ENCODE data around the gene PLA2G4D. TPM values are rescaled to one million over a fixed set of nuclear protein-coding genes. Genes with fewer than 3 reads are reported as not detected.

PLA2G4D gene
- total and polyA plus RNA-seq, 10 of the 15 experiments (the other 5 are each of a cell fraction or from before 2014, with no cell fraction given), result 0.03 TPM; not detected in 9

- no peaks in the 10 kb centered on the region for H3K27me3 ChIP-seq (replicated peaks in 1 of 2; ENCODE audit: control insufficient read depth in 2 of 2, insufficient read depth in 2 of 2, low read length in 1 of 2)
- H3K36me3 ChIP-seq (ENCODE audit: control insufficient read depth in 2 of 2, insufficient read depth in 2 of 2, low read length in 1 of 2), result no peaks in the 10 kb centered on the region
- DNase-seq (ENCODE audit: low read depth, low spot score) (no peak), ATAC-seq (no peak), FAIRE-seq (no peak)
- H2AFZ ChIP-seq (ENCODE audit: control insufficient read depth, low read depth, low read length), result no peak overlapping the region
- RAD21 ChIA-PET (ENCODE audit: unreplicated experiment), result no interaction called here
- 34% methylated on average over 4 of the region's 4 CpGs for WGBS (ENCODE audit: insufficient coverage, insufficient replicate concordance, low lambda C conversion rate, missing lambda C conversion rate)
- H3K4me3 ChIP-seq, result no peak overlapping the region
- intact Hi-C loops (cut with micrococcal nuclease; ENCODE audit: unreplicated experiment), result no loop called here
- POLR2A ChIA-PET, result no interaction called here
- no peaks in the 10 kb centered on the region for H4K20me1 ChIP-seq (ENCODE audit: control insufficient read depth, insufficient read depth)
- no peaks in the 10 kb centered on the region; the same call in 1 of the 2 replicates for H3K4me1 ChIP-seq (ENCODE audit: control insufficient read depth, insufficient read depth, low read length)
- no peak overlapping the region for H3K9ac ChIP-seq (ENCODE audit: control insufficient read depth, insufficient read depth, low read length)
- no peak overlapping the region for H3K4me2 ChIP-seq (ENCODE audit: control insufficient read depth, insufficient read depth)
- H3K79me2 ChIP-seq (ENCODE audit: control insufficient read depth, insufficient read depth, low read length), result no peaks in the 10 kb centered on the region
- no peak overlapping the region for H3K27ac ChIP-seq (ENCODE audit: control insufficient read depth, insufficient read depth)
- no TSS peak for BruUV-seq (replicated peaks)
- CTCF ChIA-PET, result interaction anchor here (1.6 kb wide), 1 partner anchor 11 kb away, joined by 3 read pairs; no protein-coding TSS in a partner anchor
- in situ Hi-C loops (cut with MboI), result no loop called here
- no peaks in the 10 kb centered on the region for H3K9me3 ChIP-seq (replicated peaks; ENCODE audit: control insufficient read depth, insufficient read depth, low read length)
- TF ChIP-seq MXI1 (IDR thresholded peaks at IDR 0.05; ENCODE audit: low read depth, low read length) (no peak), YY1 (IDR thresholded peaks at IDR 0.05; ENCODE audit: low read depth, low read length) (no peak), NFXL1 (IDR thresholded peaks at IDR 0.05; ENCODE audit: borderline replicate concordance) (no peak), RAD51 (IDR thresholded peaks at IDR 0.05) (no peak), GATAD2B (conservative IDR thresholded peaks at IDR 0.05; ENCODE audit: low read depth) (no peak), RAD21 (IDR thresholded peaks at IDR 0.05; ENCODE audit: insufficient read depth, low read depth, low read length) (no peak), RFX5 (IDR thresholded peaks at IDR 0.05; ENCODE audit: low read depth, low read length) (no peak), MLLT1 (IDR thresholded peaks at IDR 0.05) (no peak), CBFB (IDR thresholded peaks at IDR 0.05; ENCODE audit: low read depth) (no peak), MYC (IDR thresholded peaks at IDR 0.05; ENCODE audit: insufficient read depth, insufficient read length, insufficient replicate concordance, low read length, severe bottlenecking) (no peak), RUNX3 (IDR thresholded peaks at IDR 0.05; ENCODE audit: low read length) (no peak)
- SMC1A ChIA-PET (ENCODE audit: uncharacterized antibody, unreplicated experiment), result no interaction called here
Measured at GRCh38 chr15:42089942-42090341, 4.4 kb downstream of the PLA2G4D start.

Data from GM12878 (cell line).